Midbrain (tissue), 1 donor: Measurements from ENCODE around the gene CCDC169.
"Not testable (repeated sequence)": the region's sequence is repeated elsewhere in the genome, so short reads cannot be mapped to it uniquely, and the experiment has no call there.

Experiments used
- DNase-seq: peaks from one replicate; lab custom pipeline; 2025; lab: John Stamatoyannopoulos, UW

CCDC169 gene

DNA sequence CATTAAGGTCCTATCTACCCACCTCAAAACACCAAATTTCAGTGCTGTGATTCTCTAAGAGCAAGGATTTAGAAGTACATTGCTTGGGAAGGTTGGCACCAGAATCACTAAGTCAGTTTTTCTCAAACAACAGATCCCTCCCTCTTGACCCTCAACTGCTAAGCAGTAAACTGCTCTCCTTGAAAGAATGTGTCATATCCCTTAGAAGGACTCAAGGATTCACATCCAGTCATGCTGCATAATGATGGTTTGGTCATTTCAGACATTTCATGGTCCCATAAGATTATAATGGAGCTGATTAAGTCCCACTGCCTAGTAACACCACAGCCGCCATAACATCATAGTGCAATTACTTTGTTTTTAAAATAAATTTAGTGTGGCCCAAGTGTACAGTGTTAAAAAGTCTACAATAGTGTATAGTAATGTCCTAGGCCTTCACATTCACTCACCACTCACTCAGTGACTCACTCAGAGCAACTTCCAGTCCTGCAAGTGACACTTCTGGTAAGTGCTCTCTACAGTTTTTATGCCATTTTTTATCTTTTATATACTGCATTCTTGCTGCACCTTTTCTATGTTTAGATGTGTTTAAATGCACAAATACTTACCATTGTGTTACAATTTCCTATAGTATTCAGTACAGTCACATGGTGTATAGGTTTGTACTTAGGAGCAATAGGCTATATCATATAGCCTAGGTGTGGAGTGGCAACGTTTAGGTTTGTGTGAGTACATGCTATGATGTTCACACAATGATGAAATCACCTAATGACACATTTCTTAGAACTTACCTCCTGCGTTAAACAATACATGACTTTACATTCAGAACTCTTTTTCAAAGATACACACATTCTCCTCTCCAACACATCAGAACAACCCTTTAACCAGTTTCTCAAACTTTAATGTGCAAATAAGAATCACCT is 15.7 kb upstream of the CCDC169 start:
- DNase-seq, result no peak

DNA sequence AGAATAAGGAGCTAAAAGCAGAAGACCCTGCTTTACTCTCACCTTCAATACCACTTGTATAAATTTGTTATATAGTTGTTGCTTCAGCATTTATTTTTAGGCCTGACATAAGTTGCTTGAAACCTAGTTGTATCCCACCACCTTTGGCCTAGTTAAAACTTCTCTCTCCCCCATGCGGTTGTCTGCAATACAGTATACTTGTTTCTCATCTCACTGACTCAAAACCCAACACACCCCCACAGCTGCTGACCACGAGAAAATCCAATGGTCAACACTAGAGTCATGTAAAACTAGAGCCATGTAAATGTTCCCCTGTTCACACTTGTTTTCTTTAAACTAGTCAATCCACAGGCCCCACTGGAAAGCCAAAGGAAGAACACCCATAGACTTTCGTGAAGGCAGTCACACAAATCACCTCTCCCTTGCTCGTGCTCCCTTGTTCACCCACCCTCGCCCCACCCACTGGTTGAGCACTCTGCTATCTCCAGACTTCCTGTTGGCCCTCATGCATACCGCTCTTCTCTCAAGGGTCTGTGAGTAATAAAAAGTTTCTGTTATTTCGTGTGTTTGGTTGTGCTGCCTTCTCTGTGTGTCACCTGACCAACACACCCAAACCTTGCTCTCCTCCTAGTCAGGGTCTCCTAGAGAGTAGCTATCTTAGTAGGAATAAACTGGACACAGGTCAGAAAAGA is 12.9 kb upstream of the CCDC169 start:
- no peak for DNase-seq

DNA sequence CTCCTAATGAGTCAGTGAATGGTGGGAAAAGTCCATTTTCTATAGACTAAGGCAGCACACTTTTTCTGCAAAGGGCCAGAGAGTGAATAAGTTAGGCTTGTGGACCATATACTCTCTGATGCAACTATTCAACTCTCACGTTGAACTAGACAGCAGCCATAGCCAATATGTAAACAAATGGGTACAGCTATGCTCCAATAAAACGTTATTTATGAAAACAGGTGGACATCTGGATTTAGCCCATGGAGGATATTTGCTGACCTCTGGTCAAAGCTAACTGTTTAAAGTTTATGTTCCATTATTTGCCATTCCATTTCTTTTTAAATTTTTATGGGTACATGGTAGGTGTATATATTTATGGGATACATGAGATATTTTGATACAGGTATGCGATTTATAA is 4.7 kb upstream of the CCDC169 start:
- DNase-seq, result no peak

DNA sequence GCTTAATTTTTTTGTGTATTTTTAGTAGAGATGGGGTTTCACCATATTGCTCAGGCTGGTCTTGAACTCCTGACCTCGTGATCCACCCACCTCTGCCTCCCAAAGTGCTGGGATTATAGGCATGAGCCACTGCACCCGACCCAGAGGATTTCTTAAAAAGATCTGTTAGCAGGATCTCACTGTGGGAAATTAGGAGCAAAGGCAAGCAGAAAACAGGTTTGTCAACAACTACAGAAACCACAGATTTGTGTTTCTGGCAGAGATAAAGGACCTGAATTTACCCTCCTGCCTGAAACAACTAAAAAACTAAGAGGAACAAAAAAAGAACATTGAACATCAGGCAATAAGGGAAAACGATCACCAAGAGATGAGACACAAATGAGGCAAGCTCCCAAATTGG is 1.9 kb upstream of the CCDC169 start:
- not testable (repeated sequence) for DNase-seq

DNA sequence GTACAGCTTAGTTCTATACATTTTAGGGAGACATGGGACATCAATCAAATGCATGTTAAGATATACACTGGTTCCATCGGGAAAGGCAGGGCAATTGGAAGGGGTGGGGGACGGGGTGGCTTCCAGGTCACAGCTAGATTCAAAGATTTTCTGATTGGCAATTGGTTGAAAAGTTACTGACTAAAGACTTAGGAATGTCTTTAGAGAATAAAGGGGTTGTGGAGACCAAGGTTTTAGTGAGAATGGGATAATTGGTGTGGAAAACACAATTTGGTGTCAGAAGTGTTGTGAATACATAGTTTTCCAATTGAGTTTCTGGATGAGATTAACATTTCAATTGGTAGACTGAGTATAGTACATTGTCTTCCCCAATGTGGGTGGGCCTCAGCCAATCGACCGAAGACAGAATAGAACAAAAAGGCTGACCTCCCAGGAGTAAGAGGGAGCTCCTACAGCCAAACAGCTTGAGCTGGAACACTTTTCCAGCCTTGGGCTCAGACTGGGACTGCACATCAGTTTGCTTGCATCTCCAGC is 988 bp upstream of the CCDC169 start:
- no peak for DNase-seq

DNA sequence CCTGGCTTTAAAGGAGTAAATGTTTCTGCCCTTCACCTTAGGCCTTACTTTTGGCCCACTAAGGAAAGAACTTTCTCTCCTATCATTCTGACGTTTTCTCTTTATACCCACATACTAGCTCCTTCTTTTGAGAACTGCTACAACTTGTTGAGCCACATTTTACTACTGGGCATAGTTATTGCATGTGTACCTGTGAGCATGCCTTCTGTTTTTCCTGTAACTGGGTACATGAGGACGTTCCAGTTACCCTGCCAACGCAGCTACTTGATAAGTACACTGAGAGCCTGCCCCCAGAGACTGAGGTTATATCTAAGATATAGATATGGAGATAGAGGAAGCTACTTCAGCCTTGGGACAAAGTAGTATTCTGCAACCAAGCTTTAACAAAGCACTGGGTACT is 3.5 kb downstream of the CCDC169 start:
- DNase-seq, result no peak

DNA sequence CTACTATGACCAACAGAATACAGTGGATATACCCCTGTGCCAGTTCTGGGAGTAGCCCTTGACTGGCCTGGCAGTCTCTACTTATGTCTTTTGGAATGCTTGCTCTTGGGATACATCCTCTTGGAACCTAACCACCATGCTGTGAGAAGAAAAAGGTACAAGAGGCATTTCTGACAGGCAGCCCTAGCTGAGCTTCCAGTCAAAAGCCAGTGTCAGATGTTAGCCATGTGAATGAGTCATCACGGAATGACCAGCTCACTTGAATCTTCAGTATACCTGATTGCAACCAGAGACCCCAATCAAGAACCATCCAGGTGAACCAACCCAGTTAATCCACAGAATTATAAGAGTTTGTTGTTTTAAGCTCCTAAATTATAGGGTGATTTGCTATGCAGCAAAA is 4.1 kb downstream of the CCDC169 start:
- no peak for DNase-seq

DNA sequence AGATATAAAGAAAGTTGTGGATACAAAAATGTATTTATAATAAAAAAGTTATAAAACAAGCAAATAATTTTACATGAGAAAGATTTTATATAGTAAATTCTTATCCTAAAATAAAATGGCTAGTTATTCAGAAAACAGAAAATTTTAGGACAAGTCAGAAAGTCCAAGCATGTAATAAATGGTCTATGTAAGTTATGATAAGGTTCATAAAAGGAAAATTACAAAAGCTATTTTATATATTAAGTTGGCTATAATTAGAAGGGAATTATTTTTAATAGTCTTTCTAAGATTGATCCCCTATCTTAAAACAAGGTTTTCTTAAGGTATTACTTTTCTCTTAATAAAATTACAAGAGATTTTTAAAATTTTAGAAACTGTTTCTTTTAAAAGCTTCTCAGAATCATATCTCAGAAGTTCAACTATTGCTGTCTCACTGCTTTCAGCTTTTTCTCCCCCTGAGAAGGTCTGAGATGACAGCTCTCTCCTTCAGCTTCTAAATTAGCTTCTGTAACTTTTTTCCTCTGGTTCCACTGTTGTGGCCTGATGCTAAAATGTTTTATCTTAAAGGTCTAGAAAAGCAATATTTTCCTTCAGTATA is 8.7 kb downstream of the CCDC169 start:
- no peak for DNase-seq

DNA sequence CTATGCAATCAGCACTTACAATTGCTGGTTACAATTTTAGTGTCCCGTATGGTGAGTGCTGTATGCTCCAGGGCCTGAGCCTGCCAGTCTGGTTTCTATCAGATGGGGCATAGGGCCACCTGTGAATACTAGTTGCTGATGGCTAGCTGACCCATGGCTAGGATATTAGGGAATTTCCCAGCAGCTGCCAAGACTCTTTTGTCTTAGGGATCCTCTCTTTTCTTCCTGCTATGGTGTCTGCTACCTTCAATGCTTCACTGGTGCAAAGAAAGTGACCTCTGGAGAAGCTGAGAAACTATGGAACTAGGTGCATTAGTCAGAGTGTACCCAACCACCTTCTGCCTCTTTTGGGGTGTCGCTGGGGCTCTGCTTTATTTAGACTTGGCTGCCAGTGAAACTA is 11.6 kb downstream of the CCDC169 start:
- DNase-seq, result no peak

DNA sequence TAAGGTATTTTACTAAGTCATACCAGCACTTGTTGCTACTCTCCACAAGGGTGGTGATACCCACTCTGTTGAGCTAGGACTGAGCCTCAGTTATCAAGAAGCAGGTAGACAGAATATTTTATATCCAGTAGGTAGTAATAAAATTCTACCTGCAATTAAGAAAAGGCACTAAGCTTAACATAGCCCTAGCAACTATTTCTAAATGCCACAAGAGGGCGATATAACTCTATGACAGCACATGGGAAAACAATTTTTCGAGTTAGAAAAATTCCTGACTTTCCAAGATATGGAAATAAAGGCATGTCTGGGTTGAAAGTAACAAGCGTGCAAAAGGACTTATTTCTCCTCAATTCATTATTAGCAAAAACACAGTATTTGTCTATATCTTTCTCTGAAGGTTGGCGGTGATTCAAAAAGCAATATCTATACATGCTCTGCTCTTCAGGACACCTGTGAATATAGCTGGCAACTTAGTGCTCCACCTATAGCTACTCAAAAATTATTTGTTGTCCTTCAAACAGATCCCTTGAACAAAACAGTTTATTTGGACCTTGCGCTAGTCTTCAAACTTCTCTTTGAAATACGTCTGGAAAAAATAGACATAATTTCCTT is 14.7 kb downstream of the CCDC169 start:
- DNase-seq, result peak; percentile 43

DNA sequence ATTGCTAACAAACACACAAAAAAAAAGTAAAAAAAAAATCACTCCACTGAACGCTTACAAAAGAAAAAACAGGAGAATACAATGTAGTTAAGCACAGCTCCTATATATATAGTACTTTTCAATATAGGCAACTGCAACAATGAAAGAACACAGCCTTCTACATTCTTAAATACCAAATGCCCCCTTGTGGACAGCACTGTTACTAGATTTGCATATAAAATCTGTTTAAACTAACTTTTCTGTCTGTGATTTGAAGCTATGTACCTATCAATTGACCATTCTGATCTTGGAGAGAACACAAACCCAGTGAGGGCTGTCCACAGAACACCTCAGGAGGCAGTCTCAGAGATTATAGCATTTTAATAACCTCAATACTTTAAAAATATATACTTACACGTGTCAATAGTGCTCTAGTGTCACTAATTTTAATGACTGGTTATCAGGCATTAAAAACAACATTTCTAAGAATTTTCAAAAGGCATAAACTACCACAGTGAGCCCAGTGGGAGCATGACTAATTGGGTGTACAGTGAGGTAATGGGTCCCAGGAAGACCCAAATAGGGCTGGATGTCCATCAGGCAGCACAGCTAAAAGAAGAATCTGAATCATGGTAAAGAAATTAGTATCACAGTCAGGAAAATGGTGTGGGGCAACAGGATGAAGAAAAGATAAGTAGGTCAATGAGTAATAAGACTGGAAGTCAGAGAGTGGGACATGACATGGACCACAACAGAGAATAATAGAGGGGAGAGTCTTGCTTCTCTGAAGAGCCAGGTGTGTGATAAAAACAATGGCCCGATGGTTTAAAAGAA is 22.2 kb downstream of the CCDC169 start:
- peak; percentile 42 for DNase-seq

DNA sequence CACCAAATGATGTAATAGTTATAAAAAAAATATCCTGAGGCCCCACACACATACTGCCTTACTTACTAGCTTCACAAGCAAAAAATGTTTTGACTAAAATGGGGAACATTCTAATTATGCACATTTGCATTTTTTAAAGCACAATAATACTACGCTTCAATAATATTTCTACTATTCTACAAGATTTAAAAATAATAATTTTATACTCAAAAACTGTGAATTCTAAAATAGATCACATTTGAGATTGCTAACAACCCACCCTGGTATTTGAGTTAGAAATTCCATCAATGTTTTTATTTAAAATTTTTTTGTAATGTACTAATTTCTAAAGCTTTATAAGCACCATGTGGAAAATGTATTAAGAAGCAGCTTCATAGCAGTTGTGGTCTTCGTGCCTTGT is 24.2 kb downstream of the CCDC169 start:
- DNase-seq, result no peak

DNA sequence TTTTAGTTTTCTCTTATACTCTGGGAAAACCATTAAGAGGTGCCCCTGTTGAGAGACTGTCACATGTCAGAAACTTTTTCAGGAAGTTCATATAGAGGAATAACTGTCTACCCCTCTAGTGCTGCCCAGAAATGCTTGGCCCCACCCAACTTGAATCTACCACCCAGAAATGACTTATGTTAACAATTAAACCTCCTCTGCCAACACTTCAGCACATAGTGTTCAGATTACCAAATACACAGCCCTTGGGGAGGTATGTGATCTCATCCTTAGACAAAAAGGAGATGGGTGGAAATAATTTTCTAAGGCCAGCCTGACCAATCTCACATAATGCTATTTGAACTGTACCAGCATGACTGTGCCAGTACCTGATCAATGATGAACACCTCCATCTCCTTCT is 35.6 kb downstream of the CCDC169 start:
- no peak for DNase-seq

DNA sequence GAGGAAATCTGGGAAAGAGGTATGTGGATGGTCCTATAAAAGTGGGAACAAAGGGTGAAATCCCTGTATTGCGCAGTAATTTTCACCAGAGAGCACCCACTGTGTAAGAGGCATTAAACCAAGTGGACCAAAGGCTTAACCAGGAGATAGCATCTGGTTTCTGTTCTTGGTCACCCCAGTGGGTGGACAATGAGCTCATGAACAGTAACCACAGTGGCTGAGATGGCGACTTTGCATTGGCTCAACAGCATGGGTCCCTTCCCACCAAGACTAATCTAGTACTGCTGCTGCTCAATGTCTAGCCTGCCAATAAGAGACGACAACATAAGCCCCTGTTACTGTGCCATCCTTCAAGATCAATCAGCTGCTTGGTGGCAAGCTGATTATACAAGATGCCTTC is 36.6 kb downstream of the CCDC169 start:
- no peak for DNase-seq

DNA sequence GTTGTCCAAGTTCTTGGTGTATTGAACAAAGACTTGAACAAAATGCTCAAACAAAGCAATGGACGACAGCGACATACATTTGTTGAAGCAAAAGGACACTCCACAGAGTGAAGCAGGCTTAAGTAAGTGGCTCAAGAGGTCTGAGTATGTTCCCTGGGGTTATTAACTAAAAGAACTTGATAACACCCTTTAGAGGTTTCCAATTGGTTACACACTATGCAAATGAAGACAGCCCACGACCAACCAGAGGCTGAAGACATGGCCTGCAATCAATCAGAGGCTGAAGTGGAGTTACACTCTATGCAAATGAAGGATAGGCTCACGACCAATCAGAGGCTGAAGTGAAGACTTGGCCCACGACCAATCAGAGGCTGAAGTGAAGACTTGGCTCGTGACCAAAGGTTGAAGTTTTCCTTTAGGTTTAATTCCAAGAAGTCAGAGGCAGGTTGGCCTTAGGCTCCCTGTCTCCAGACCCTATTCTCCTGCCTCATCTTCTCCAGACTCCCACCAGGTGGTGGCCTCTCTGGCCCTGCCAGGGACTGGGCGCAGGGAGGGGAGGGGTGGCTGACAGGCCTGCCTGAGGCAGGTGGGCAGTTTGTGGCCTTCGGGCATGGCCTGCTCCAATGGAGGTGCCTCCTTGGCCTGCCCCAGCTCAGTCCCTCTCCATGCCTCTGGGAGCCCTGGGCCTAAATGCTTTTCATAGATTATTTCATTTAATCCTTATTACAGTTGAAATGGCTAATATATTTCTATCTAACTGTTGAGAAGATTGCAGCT is 38.1 kb downstream of the CCDC169 start:
- DNase-seq, result no peak

DNA sequence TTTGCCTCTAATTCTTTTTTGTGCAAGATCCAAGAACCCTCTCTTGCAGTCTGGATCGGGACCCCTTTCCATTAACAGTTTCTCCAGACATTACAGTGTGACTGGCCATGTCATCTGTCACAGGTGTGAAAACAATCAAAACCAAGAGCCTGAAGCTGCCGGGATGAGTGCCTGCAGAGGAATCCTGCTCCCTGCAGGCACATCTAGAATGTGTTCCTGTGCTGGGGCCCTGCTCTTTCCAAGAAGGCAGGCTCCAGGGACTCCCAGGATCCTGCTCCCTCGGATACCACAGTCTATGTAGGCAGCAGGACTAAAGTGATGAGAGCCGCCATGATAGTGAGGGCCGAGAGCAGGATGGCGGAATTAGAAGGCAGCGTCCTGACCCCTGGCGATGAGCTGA is 38.8 kb downstream of the CCDC169 start:
- no peak for DNase-seq

DNA sequence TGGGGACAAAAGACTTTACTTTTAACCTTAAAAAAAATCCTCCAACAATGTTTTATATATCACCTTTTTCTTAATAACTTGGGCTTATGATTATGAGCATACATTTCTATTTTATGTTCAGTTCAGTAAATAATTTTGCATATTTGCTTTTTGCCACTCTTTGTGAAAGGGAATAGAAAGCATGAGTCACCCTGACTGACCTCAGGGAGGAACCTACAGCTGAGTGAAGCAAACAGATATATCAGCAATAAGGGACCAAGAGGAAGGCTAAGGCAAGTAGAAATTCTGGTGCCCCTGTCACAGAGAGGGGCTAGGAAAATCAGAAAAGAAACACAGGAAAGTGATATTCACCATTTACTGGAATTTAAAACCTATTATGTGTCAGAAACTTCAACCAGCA is 46.1 kb downstream of the CCDC169 start:
- no peak for DNase-seq

DNA sequence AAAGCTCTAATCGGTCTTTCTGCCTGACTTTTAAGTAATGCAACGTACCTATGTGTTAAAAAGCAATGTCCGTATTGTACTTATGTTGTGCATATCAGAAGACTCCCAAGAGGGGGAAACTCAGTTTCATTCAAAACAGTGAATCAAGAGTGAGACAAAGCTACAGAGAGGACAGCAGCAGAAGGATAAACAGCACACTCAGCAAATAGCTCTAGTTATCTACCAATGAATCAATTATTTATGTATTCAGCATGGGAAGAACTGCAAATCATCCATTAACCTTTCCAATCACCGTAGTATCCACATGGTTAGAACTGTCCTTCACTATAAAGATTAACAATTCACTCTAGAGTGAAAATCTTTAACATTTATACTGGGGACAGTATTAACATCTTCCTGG is 46.6 kb downstream of the CCDC169 start:
- DNase-seq, result no peak

DNA sequence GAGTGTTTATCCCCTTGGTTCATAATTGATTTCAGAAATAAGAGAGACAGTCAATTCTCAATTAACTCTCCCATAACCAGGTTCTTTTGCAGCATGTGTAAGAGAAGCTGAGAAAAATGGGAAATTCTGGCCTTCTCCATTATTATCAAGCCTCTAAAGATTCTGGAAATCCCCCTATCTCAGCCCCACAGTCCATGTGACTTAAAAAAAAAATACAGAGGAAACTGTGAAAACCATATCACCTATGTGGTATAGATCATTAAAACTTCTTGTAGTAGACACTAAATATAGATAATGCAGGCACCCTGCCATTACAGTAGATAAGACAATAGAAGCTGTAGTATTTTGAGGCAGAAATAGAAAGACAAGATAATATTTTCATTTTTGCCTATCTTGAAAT is 48.9 kb downstream of the CCDC169 start:
- no peak for DNase-seq

DNA sequence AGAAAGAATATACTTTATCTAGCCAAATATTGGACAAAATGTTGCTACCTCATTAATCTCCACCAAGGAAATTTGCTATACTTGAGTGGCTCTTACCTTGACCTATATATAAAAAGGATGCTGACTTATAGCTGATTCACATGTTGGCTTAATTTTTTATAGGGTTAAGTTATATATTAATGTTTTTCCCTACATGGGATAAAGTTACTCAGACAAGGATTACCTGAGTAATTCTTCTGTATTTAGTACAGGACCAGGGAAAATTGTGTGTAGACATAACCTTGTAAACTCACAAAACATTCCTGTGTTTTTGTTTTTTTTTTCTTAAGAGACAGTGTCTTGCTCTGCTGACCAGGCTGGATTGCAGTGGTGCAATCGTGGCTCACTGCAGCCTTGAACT is 52.6 kb downstream of the CCDC169 start:
- no peak for DNase-seq

DNA sequence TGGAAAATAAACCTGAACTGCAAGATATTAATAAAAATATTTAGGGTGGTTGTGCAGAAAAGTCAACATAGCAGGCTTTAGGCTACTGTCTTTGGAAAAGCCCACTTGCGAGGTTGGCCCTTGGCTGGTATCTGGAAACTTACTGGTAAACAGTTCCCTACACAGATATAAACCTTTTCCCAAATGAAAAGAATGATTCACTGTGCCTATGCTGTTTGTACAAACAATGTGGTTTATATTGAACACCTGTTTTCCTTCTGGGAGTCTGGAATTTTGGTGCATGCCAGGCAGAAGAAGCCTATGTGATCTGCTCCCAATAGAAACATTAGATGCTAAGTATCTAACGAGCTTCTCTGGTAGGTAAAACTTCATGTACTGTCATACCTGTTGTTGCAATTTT is 53.5 kb downstream of the CCDC169 start:
- no peak for DNase-seq
